H9 (cell line): ENCODE results near the gene TEX11. TPM values are rescaled to one million over a fixed set of nuclear protein-coding genes. Genes with fewer than 3 reads are reported as not detected.

ENCODE experiments used
- DNase-seq: peaks from one replicate; pipeline ENCODE4 v3.0.0-alpha.2; 2017
- H2AFZ ChIP-seq: one replicate; pipeline ENCODE4 v1.6.1; 2013; ENCODE audit warnings: mild to moderate bottlenecking, low read length, control low read depth, moderate library complexity
- H2AK5ac ChIP-seq: 2 replicates; pipeline ENCODE4 v1.6.1; 2013; ENCODE audit warnings: low read length, control low read depth, mixed read lengths; ENCODE audit not compliant: insufficient read length
- H2BK120ac ChIP-seq: one replicate; pipeline ENCODE4 v1.6.1; 2013; ENCODE audit warnings: low read depth, mild to moderate bottlenecking, low read length, control low read depth, inconsistent platforms; ENCODE audit not compliant: poor library complexity, severe bottlenecking
- H2BK12ac ChIP-seq: 2 replicates; pipeline ENCODE4 v1.6.1; 2013; ENCODE audit warnings: low read length, control low read depth, mixed read lengths, low read depth; ENCODE audit not compliant: insufficient read length
- H2BK15ac ChIP-seq: 2 replicates; pipeline ENCODE4 v1.6.1; 2013; ENCODE audit warnings: low read depth, low read length, control low read depth
- H2BK20ac ChIP-seq: one replicate; pipeline ENCODE4 v1.6.1; 2013; ENCODE audit warnings: low read depth, mild to moderate bottlenecking, low read length, control low read depth, inconsistent platforms; ENCODE audit not compliant: poor library complexity, severe bottlenecking
- H2BK5ac ChIP-seq: 2 replicates; pipeline ENCODE4 v1.6.1; 2013; ENCODE audit warnings: low read length, control low read depth, mixed read lengths; ENCODE audit not compliant: insufficient read length
- H3K14ac ChIP-seq: 2 replicates; pipeline ENCODE4 v1.6.1; 2013; ENCODE audit warnings: low read length, control low read depth; ENCODE audit not compliant: insufficient read depth
- H3K18ac ChIP-seq: 2 replicates; pipeline ENCODE4 v1.6.1; 2013; ENCODE audit warnings: low read depth, mild to moderate bottlenecking, mixed read lengths, low read length, control low read depth; ENCODE audit not compliant: insufficient read length
- H3K23ac ChIP-seq: 2 replicates; pipeline ENCODE4 v1.6.1; 2013; ENCODE audit warnings: low read length, control low read depth, mixed read lengths, low read depth; ENCODE audit not compliant: insufficient read length
- H3K23me2 ChIP-seq: 2 replicates; pipeline ENCODE4 v1.6.1; 2013; ENCODE audit warnings: low read depth, mild to moderate bottlenecking, mixed read lengths, low read length, control low read depth; ENCODE audit not compliant: insufficient read length, poor library complexity, severe bottlenecking
- H3K27ac ChIP-seq: 2 replicates; pipeline ENCODE4 v1.5.1; 2013; ENCODE audit warnings: low read length, control low read depth, mixed read lengths, low read depth; ENCODE audit not compliant: insufficient read length
- H3K27me3 ChIP-seq: 2 replicates; pipeline ENCODE4 v1.6.1; 2013; ENCODE audit warnings: low read length, control low read depth, inconsistent platforms; ENCODE audit not compliant: insufficient read depth
- H3K4ac ChIP-seq: 2 replicates; pipeline ENCODE4 v1.6.1; 2013; ENCODE audit warnings: low read depth, mild to moderate bottlenecking, control low read depth, inconsistent platforms, low read length, moderate library complexity
- H3K4me1 ChIP-seq: 2 replicates; pipeline ENCODE4 v1.6.1; 2013; ENCODE audit warnings: low read length, control low read depth, inconsistent platforms; ENCODE audit not compliant: insufficient read depth
- H3K4me2 ChIP-seq: 2 replicates; pipeline ENCODE4 v1.6.1; 2013; ENCODE audit warnings: low read length, control low read depth, mixed read lengths; ENCODE audit not compliant: insufficient read length, insufficient read depth
- H3K56ac ChIP-seq: 2 replicates; pipeline ENCODE4 v1.6.1; 2013; ENCODE audit warnings: low read depth, mild to moderate bottlenecking, mixed read lengths, low read length, control low read depth; ENCODE audit not compliant: insufficient read length
- H3K79me1 ChIP-seq: 2 replicates; pipeline ENCODE4 v1.6.1; 2013; ENCODE audit warnings: low read depth, mild to moderate bottlenecking, moderate library complexity, low read length, control low read depth, inconsistent platforms; ENCODE audit not compliant: insufficient read depth, poor library complexity, severe bottlenecking
- H3K79me2 ChIP-seq: 2 replicates; pipeline ENCODE4 v1.6.1; 2013; ENCODE audit warnings: low read length, control low read depth, inconsistent platforms; ENCODE audit not compliant: insufficient read depth
- H3K9ac ChIP-seq: 2 replicates; pipeline ENCODE4 v1.6.1; 2013; ENCODE audit warnings: low read length, control low read depth, mixed read lengths; ENCODE audit not compliant: insufficient read length; ENCODE audit errors: extremely low read depth
- H3K9me3 ChIP-seq: one replicate; pipeline ENCODE4 v1.6.1; 2013; ENCODE audit warnings: low read depth, low read length, inconsistent platforms; ENCODE audit not compliant: control insufficient read depth
- H3T11ph ChIP-seq: one replicate; pipeline ENCODE4 v1.6.1; 2013; ENCODE audit warnings: mild to moderate bottlenecking, low read length, control low read depth, inconsistent platforms
- H4K20me1 ChIP-seq: one replicate; pipeline ENCODE4 v1.6.1; 2013; ENCODE audit not compliant: control insufficient read depth, insufficient read length, insufficient read depth
- H4K5ac ChIP-seq: 2 replicates; pipeline ENCODE4 v1.6.1; 2013; ENCODE audit warnings: low read depth, mild to moderate bottlenecking, mixed read lengths, low read length, control low read depth; ENCODE audit not compliant: insufficient read length
- H4K8ac ChIP-seq: replicated peaks from 2 replicates; pipeline ENCODE4 v1.6.1; 2013; ENCODE audit warnings: low read length, control low read depth, mixed read lengths, low read depth; ENCODE audit not compliant: insufficient read length
- H4K91ac ChIP-seq: 2 replicates; pipeline ENCODE4 v1.6.1; 2013; ENCODE audit warnings: low read depth, mild to moderate bottlenecking, moderate library complexity, mixed read lengths, low read length, control low read depth; ENCODE audit not compliant: insufficient read length
- H3K27ac Mint-ChIP-seq, 3 experiments: 2 replicates in 2 of 3; 3 replicates in 1 of 3; pipeline ENCODE4 v1.8.0; 2020 to 2021; ENCODE audit warnings: mixed read lengths in 3 of 3, mild to moderate bottlenecking in 1 of 3, moderate library complexity in 1 of 3
- H3K27me3 Mint-ChIP-seq: 2 replicates; pipeline ENCODE4 v1.8.0; 2021; ENCODE audit warnings: low read depth, mild to moderate bottlenecking, moderate library complexity, mixed read lengths
- H3K36me3 Mint-ChIP-seq, 3 experiments: 2 replicates in 2 of 3; 3 replicates in 1 of 3; pipeline ENCODE4 v1.8.0; 2020 to 2021; ENCODE audit warnings: low read depth in 3 of 3, mixed read lengths in 3 of 3; ENCODE audit not compliant: insufficient read depth in 1 of 3
- H3K4me1 Mint-ChIP-seq, 2 experiments: 2 replicates each; pipeline ENCODE4 v1.8.0; 2020; ENCODE audit warnings: mixed read lengths in 2 of 2
- H3K4me3 Mint-ChIP-seq, 2 experiments: 2 replicates in 1 of 2; 3 replicates in 1 of 2; pipeline ENCODE4 v1.8.0; 2020 to 2021; ENCODE audit warnings: mild to moderate bottlenecking in 2 of 2, mixed read lengths in 2 of 2, moderate library complexity in 1 of 2
- H3K9me3 Mint-ChIP-seq, 2 experiments: 2 replicates in 1 of 2; 3 replicates in 1 of 2; pipeline ENCODE4 v1.8.0; 2020; ENCODE audit warnings: mild to moderate bottlenecking in 2 of 2, mixed read lengths in 2 of 2, moderate library complexity in 1 of 2
- total RNA-seq: library from RNA; stranded (reverse); gene quantifications from 2 replicates; pipeline ENCODE4 v1.2.1, GENCODE V29; 2021
- TF ChIP-seq, protein P1 (sequence below): fragments of 200-600 bp; sonication (generic); conservative IDR thresholded peaks from 3 replicates; pipeline ENCODE4 v1.8.0; 2021; ENCODE audit warnings: antibody characterized with exemption, mild to moderate bottlenecking

The TEX11 gene
- total RNA-seq, 1 experiment from 2014 or later = 0.22 TPM

DNA sequence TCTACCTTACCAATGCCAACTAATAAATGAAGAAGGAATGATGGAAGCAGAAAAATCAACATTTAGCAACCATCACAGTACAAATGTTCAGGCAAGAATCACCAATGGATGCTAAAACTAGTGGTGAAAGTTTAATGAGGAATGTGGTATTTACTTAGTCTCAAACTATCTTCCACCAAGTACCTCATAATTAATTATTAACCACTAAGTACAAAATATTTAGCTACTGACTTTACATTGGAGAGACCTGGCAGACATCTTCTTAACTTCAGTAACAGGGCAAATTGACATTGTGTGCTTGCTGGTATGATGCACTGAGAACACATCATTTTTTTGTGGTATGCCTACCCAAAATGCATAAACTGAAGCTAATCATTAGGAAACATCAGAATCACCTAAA is 381.5 kb downstream of the TEX11 start:
- Histone ChIP-seq H3K79me1 (no peaks in the 10 kb centered on the region), H4K8ac (no peak overlapping the region), H4K91ac (no peak overlapping the region), H4K5ac (no peak overlapping the region), H2BK15ac (no peak overlapping the region), H3K9me3 (peaks cover 22% of the 10 kb centered on the region), H3K23me2 (no peaks in the 10 kb centered on the region), H2AK5ac (no peak overlapping the region), H3K27ac (no peak overlapping the region), H3K14ac (no peak overlapping the region), H3K4me1 (no peaks in the 10 kb centered on the region), H3K18ac (no peak overlapping the region), H3K9ac (no peak overlapping the region), H3K79me2 (no peaks in the 10 kb centered on the region), H3K56ac (no peak overlapping the region), H2AFZ (no peak overlapping the region), H4K20me1 (no peaks in the 10 kb centered on the region), H3K4ac (no peak overlapping the region), H3K27me3 (no peaks in the 10 kb centered on the region), H2BK20ac (no peak overlapping the region), H3T11ph (no peak overlapping the region), H2BK5ac (no peak overlapping the region), H3K23ac (no peak overlapping the region), H2BK12ac (no peak overlapping the region), H3K4me2 (no peak overlapping the region), H2BK120ac (no peak overlapping the region)
- peaks cover 0 to 2% (median 2%) of the 10 kb centered on the region in 3 experiments; a peak in 3 of 7 replicates for H3K36me3 Mint-ChIP-seq
- no peaks in the 10 kb centered on the region for H3K4me1 Mint-ChIP-seq
- TF ChIP-seq, protein P1, sequence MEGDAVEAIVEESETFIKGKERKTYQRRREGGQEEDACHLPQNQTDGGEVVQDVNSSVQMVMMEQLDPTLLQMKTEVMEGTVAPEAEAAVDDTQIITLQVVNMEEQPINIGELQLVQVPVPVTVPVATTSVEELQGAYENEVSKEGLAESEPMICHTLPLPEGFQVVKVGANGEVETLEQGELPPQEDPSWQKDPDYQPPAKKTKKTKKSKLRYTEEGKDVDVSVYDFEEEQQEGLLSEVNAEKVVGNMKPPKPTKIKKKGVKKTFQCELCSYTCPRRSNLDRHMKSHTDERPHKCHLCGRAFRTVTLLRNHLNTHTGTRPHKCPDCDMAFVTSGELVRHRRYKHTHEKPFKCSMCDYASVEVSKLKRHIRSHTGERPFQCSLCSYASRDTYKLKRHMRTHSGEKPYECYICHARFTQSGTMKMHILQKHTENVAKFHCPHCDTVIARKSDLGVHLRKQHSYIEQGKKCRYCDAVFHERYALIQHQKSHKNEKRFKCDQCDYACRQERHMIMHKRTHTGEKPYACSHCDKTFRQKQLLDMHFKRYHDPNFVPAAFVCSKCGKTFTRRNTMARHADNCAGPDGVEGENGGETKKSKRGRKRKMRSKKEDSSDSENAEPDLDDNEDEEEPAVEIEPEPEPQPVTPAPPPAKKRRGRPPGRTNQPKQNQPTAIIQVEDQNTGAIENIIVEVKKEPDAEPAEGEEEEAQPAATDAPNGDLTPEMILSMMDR = no peak
- no peak overlapping the region for H3K4me3 Mint-ChIP-seq
- H3K27ac Mint-ChIP-seq = no peak overlapping the region
- H3K9me3 Mint-ChIP-seq = peaks cover 65 to 67% of the 10 kb centered on the region in 2 experiments
- no peaks in the 10 kb centered on the region for H3K27me3 Mint-ChIP-seq
- no peak for DNase-seq
